Measurements from ENCODE around the gene CCDC43.

DNA sequence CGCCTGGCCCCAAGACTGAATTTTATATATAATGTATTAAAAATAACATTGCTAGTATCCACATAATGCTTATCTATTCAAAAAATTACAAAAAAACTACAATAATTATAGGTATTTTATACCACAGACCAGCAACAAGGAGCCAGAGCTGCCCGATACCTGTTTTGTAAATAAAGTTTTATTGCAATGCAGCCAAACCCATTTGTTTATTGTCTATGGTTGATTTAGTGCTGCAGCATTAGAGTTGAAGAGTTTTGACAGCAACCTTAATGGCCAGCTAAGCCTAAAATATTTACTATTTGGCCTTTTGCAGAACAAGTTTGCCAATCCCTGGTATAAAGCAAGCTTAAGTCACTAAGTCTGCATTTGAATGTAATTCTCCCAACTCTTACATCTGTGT is 27.7 kb downstream of the CCDC43 start:
- TF ChIP-seq, protein P1, sequence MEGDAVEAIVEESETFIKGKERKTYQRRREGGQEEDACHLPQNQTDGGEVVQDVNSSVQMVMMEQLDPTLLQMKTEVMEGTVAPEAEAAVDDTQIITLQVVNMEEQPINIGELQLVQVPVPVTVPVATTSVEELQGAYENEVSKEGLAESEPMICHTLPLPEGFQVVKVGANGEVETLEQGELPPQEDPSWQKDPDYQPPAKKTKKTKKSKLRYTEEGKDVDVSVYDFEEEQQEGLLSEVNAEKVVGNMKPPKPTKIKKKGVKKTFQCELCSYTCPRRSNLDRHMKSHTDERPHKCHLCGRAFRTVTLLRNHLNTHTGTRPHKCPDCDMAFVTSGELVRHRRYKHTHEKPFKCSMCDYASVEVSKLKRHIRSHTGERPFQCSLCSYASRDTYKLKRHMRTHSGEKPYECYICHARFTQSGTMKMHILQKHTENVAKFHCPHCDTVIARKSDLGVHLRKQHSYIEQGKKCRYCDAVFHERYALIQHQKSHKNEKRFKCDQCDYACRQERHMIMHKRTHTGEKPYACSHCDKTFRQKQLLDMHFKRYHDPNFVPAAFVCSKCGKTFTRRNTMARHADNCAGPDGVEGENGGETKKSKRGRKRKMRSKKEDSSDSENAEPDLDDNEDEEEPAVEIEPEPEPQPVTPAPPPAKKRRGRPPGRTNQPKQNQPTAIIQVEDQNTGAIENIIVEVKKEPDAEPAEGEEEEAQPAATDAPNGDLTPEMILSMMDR (IDR thresholded peaks at IDR 0.05) = no peak
- no peak for TF ChIP-seq POLR2A (IDR thresholded peaks at IDR 0.05)
